ENCODE results near the gene ARHGEF3. TPM values are rescaled to one million over a fixed set of nuclear protein-coding genes. Genes with fewer than 3 reads are reported as not detected.

ARHGEF3 gene
- total RNA-seq, 1 experiment from 2014 or later = 4.4 TPM

- no peak overlapping the region for H3K4ac ChIP-seq (ENCODE audit: low read depth, low read length)
- H3K27ac ChIP-seq (ENCODE audit: insufficient read length, low read depth, low read length) = no peak overlapping the region
- no peak for TF ChIP-seq CTCF (conservative IDR thresholded peaks at IDR 0.05)
- H3K4me2 ChIP-seq (ENCODE audit: insufficient read depth, insufficient read length, low read length) = no peak overlapping the region
- no peak overlapping the region for H2AFZ ChIP-seq (ENCODE audit: low read length)
- peaks cover 0 to 2% (median 0%) of the 10 kb centered on the region in 3 experiments; a peak in 1 of 7 replicates for H3K36me3 Mint-ChIP-seq (ENCODE audit: insufficient read depth in 1 of 3, low read depth in 3 of 3)
- DNase-seq = no peak
- H3K27ac Mint-ChIP-seq = no peak overlapping the region
- H4K8ac ChIP-seq (replicated peaks; ENCODE audit: insufficient read length, low read depth, low read length) = no peak overlapping the region
- H2AK5ac ChIP-seq (ENCODE audit: insufficient read length, low read length) = no peak overlapping the region
- no peak overlapping the region for H3K14ac ChIP-seq (ENCODE audit: insufficient read depth, low read length)
- no CpG with 5 or more reads among the region's 3 CpGs for whole genome bisulfite sequencing (ENCODE audit: extremely low coverage, insufficient read length, low lambda C conversion rate)
- H3K79me1 ChIP-seq (ENCODE audit: insufficient read depth, low read depth, low read length, poor library complexity, severe bottlenecking) = no peaks in the 10 kb centered on the region
- no peak overlapping the region for H3K4me3 Mint-ChIP-seq
- H2BK20ac ChIP-seq (ENCODE audit: low read depth, low read length, poor library complexity, severe bottlenecking) = no peak overlapping the region
- H3K23me2 ChIP-seq (ENCODE audit: insufficient read length, low read depth, low read length, poor library complexity, severe bottlenecking) = no peaks in the 10 kb centered on the region
- no peak overlapping the region for H4K5ac ChIP-seq (ENCODE audit: insufficient read length, low read depth, low read length)
- no peak overlapping the region for H2BK120ac ChIP-seq (ENCODE audit: low read depth, low read length, poor library complexity, severe bottlenecking)
- no peak overlapping the region for H3K56ac ChIP-seq (ENCODE audit: insufficient read length, low read depth, low read length)
- H4K91ac ChIP-seq (ENCODE audit: insufficient read length, low read depth, low read length) = no peak overlapping the region
- H3K23ac ChIP-seq (ENCODE audit: insufficient read length, low read depth, low read length) = no peak overlapping the region
- H3K9me3 Mint-ChIP-seq = no peaks in the 10 kb centered on the region; a peak in 1 of 5 replicates
- no peaks in the 10 kb centered on the region for H3K4me1 Mint-ChIP-seq
- no peaks in the 10 kb centered on the region for H3K27me3 ChIP-seq (ENCODE audit: insufficient read depth, low read length)
- H2BK12ac ChIP-seq (ENCODE audit: insufficient read length, low read depth, low read length) = no peak overlapping the region
- H4K20me1 ChIP-seq (ENCODE audit: control insufficient read depth, insufficient read depth, insufficient read length) = no peaks in the 10 kb centered on the region
- H2BK5ac ChIP-seq (ENCODE audit: insufficient read length, low read length) = no peak overlapping the region
- no peak overlapping the region for H2BK15ac ChIP-seq (ENCODE audit: low read depth, low read length)
- H3K9ac ChIP-seq (ENCODE audit: extremely low read depth, insufficient read length, low read length) = no peak overlapping the region
- no peaks in the 10 kb centered on the region for H3K27me3 Mint-ChIP-seq (ENCODE audit: low read depth)
- no peak overlapping the region for H3K18ac ChIP-seq (ENCODE audit: insufficient read length, low read depth, low read length)
- H3T11ph ChIP-seq (ENCODE audit: low read length) = no peak overlapping the region
- H3K79me2 ChIP-seq (ENCODE audit: insufficient read depth, low read length) = no peaks in the 10 kb centered on the region
- no peaks in the 10 kb centered on the region for H3K4me1 ChIP-seq (ENCODE audit: insufficient read depth, low read length)
- H3K9me3 ChIP-seq (ENCODE audit: control insufficient read depth, low read depth, low read length) = no peaks in the 10 kb centered on the region
Observed at GRCh38 chr3:56724676-56725075, 77.1 kb downstream of the ARHGEF3 start.
